ENCODE results near the gene LRP5. TPM values are rescaled to one million over a fixed set of nuclear protein-coding genes. Genes with fewer than 3 reads are reported as not detected.

The LRP5 gene
- total and polyA plus RNA-seq, 9 of the 15 experiments (the other 6 are each of a cell fraction or from before 2014, with no cell fraction given) = 0.48 to 44.2 (median 13.5) TPM

GRCh38 chr11:68271781-68272608 lies 40.4 kb upstream of the LRP5 start, which contains the start of gene C11orf24 (continued):
- TF ChIP-seq HSF4 (CRISPR knock-in tag; IDR thresholded peaks at IDR 0.05; ENCODE audit: borderline replicate concordance) = no peak
- TF ChIP-seq RFX7 (CRISPR knock-in tag; IDR thresholded peaks at IDR 0.05) = no peak
- TF ChIP-seq, protein P1, sequence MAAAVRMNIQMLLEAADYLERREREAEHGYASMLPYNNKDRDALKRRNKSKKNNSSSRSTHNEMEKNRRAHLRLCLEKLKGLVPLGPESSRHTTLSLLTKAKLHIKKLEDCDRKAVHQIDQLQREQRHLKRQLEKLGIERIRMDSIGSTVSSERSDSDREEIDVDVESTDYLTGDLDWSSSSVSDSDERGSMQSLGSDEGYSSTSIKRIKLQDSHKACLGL (CRISPR knock-in tag; IDR thresholded peaks at IDR 0.05; ENCODE audit: borderline replicate concordance, poor library complexity, severe bottlenecking) = no peak
- no peak for TF ChIP-seq BRF2 (IDR thresholded peaks at IDR 0.05; ENCODE audit: borderline replicate concordance, insufficient read depth, insufficient read length)
- no peak; the same call in 1 of the 2 replicates for TF ChIP-seq ELF4 (CRISPR knock-in tag; IDR thresholded peaks at IDR 0.05)
- TF ChIP-seq, protein P2, sequence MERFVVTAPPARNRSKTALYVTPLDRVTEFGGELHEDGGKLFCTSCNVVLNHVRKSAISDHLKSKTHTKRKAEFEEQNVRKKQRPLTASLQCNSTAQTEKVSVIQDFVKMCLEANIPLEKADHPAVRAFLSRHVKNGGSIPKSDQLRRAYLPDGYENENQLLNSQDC (CRISPR knock-in tag; IDR thresholded peaks at IDR 0.05) = no peak; the same call in 1 of the 2 replicates
- TF ChIP-seq EHMT2 (IDR thresholded peaks at IDR 0.05) = no peak
- TF ChIP-seq, protein P3, sequence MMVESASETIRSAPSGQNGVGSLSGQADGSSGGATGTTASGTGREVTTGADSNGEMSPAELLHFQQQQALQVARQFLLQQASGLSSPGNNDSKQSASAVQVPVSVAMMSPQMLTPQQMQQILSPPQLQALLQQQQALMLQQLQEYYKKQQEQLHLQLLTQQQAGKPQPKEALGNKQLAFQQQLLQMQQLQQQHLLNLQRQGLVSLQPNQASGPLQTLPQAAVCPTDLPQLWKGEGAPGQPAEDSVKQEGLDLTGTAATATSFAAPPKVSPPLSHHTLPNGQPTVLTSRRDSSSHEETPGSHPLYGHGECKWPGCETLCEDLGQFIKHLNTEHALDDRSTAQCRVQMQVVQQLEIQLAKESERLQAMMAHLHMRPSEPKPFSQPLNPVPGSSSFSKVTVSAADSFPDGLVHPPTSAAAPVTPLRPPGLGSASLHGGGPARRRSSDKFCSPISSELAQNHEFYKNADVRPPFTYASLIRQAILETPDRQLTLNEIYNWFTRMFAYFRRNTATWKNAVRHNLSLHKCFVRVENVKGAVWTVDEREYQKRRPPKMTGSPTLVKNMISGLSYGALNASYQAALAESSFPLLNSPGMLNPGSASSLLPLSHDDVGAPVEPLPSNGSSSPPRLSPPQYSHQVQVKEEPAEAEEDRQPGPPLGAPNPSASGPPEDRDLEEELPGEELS (CRISPR knock-in tag; IDR thresholded peaks at IDR 0.05; ENCODE audit: borderline replicate concordance) = peak; percentile 46; the same call in 1 of the 2 replicates
- TF ChIP-seq, protein P4, sequence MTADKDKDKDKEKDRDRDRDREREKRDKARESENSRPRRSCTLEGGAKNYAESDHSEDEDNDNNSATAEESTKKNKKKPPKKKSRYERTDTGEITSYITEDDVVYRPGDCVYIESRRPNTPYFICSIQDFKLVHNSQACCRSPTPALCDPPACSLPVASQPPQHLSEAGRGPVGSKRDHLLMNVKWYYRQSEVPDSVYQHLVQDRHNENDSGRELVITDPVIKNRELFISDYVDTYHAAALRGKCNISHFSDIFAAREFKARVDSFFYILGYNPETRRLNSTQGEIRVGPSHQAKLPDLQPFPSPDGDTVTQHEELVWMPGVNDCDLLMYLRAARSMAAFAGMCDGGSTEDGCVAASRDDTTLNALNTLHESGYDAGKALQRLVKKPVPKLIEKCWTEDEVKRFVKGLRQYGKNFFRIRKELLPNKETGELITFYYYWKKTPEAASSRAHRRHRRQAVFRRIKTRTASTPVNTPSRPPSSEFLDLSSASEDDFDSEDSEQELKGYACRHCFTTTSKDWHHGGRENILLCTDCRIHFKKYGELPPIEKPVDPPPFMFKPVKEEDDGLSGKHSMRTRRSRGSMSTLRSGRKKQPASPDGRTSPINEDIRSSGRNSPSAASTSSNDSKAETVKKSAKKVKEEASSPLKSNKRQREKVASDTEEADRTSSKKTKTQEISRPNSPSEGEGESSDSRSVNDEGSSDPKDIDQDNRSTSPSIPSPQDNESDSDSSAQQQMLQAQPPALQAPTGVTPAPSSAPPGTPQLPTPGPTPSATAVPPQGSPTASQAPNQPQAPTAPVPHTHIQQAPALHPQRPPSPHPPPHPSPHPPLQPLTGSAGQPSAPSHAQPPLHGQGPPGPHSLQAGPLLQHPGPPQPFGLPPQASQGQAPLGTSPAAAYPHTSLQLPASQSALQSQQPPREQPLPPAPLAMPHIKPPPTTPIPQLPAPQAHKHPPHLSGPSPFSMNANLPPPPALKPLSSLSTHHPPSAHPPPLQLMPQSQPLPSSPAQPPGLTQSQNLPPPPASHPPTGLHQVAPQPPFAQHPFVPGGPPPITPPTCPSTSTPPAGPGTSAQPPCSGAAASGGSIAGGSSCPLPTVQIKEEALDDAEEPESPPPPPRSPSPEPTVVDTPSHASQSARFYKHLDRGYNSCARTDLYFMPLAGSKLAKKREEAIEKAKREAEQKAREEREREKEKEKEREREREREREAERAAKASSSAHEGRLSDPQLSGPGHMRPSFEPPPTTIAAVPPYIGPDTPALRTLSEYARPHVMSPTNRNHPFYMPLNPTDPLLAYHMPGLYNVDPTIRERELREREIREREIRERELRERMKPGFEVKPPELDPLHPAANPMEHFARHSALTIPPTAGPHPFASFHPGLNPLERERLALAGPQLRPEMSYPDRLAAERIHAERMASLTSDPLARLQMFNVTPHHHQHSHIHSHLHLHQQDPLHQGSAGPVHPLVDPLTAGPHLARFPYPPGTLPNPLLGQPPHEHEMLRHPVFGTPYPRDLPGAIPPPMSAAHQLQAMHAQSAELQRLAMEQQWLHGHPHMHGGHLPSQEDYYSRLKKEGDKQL (CRISPR knock-in tag; IDR thresholded peaks at IDR 0.05; ENCODE audit: borderline replicate concordance) = 0 out of 2 replicates have a peak, but pooled peaks have one; percentile 43
- TF ChIP-seq ZNF133 (CRISPR knock-in tag; IDR thresholded peaks at IDR 0.05) = no peak

Data from K562 (cell line).